ENCODE data around the gene ACTR1B.
"Not testable (repeated sequence)": the region's sequence is repeated elsewhere in the genome, so short reads cannot be mapped to it uniquely, and the experiment has no call there.

DNA sequence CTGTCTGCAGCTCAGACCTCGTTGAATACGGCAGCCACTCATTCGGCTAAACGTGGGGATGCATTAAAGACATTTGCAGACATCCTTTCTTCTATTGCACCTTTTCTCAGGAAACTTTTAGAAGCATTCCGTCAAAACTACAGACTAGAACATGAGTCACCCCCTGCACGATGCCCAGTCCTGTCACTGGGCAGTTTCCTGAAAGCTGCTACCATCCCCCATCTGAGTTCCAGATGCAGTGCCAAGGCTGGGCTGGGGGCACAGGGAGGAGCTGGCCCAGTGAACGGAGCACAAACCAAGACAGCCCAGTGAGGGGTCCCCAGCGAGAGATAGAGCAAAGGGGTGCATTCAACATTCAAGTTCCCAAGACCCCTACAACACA is 37.8 kb downstream of the ACTR1B start:
- TF ChIP-seq EZH2 (IDR thresholded peaks at IDR 0.05); POLR2AphosphoS5 (IDR thresholded peaks at IDR 0.05; ENCODE audit: borderline replicate concordance, low read depth, low read length); FOXP2 (optimal IDR thresholded peaks at IDR 0.05; ENCODE audit: control extremely low read depth, extremely low read length, insufficient read depth): not testable (repeated sequence)
